GM19397 (cell line): ENCODE results near the gene PLB1.
"Not testable (repeated sequence)": the region's sequence is repeated elsewhere in the genome, so short reads cannot be mapped to it uniquely, and the experiment has no call there.

Source experiments
- ATAC-seq: cut with Tn5 transposase; IDR thresholded peaks from one replicate; pipeline ENCODE4 v1.9.1; 2021; ENCODE audit warnings: mild to moderate bottlenecking, moderate library complexity; ENCODE audit not compliant: unreplicated experiment

PLB1 gene

DNA sequence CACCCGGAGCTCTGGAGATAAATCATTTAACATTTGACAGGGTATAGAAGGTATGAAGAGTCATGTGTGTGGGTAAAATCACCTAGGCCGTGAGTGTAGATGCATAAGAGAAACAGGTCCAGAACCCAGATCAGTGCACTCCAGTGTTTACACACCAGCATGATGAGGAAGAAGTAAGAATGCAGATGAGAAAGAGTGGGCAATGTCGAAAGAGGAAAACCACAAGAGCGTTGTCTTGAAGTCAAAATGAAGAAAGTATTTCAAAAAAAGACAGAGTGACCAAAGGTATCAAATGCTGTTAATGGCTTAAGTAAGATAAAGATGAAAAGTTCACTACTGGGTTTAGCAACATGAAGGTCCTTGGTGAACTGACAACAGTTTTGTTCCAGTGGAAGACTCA, 32.0 kb upstream of the PLB1 start:
- no peak for ATAC-seq

DNA sequence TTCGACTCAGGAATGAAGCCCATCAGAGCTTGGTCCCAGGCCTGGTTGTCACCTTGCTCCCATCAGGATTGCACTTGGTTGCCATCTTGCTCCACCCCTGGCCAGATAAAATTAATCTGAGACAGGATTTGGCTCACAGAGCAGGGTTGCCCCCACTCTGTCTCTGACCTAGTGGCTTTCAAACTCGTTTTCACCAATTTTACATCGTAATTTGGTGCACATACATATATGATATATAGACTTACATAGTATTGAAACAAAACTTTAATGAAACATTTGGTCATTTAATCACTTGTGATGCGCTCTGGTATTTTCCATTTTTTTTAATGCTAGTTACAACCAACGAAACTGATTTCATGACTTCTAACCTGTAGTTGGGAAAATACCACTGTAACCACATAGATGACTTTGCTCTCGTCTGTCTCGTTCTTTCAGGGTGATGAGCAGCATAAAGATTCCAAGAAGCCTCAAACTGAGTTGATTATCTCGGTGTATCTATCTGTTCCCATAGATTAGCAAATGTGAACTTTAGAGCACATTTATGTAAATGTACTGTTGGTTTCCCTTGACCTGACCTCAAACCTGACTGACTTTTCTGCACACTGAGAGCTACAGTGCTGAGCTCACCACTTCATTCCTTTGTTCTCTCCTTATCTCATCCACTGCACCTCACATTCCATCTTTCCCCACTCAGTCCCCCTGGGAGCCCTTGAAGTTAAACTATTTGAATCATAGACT, 30.5 kb upstream of the PLB1 start:
- ATAC-seq, result no peak

- ATAC-seq, result no peak
Measured at GRCh38 chr2:28469304-28469703, 26.6 kb upstream of the PLB1 start.

DNA sequence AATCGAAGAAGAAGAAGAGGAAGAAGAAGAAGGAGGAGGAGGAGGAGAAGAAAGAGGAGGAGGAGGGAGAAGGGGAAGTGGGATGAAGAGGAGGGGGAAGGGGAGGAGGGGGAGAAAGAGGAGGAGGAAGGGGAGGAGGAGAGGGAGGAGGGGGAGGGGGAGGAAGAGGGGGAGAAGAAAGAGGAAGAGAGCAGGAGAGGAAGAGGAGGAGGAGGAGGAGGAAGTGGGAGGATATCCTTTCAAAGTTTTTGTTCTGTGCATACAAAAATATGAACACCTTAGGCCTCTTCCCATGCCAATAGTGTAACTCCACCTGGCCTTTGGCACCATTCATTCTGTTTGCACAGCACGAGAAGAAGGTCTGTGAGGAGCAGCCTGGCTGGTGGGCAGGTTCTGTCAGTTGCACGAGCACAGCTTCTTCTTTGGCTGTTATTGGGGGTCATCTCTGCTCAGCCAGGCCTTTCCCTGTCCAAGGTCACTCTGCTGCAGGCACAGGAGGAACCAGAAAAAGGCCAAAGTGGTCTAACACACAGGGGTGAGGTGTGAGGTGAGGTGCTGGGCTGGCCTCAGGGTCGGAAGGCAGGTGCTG, 25.8 kb upstream of the PLB1 start:
- no peak for ATAC-seq

DNA sequence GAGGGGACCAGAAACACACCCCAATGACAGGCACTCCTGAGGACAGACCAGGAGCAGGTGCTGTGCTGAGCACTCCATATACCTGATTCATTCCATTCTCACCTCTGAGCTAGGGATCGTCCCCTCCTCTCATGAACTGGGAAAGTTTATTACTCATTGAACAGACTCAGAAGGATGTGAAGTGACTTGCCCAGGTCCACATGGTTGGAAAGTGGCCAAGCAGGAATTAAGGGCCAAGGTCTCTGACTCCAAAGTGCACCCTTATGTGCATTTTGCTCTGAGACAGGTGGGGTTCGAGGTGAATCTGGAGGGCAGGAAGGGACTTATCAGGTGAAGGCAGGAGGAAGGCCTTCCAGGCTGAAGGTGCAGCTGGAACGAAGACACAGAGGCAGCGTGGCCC, 25.1 kb upstream of the PLB1 start:
- ATAC-seq, result no peak

DNA sequence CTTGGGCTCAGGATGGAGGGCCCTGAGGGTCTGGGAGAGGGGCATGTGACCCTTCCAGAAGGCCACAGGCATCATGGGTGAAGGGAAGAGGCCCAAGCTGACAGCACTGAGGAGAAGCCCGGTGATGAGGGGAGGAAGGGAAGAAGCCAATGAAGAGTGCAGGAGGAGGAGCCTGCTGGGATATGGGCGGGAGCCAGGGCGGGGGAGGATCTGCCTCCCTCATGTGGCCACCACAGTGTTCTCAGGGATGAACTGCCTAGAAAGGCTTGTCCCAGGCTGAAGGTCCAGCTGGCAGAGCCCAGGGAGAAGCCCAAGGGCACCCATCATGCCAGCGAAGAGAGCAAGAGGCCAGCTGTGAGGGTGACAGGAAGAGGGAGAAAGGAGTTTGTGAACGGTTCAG, 24.6 kb upstream of the PLB1 start:
- ATAC-seq, result no peak

- no peak for ATAC-seq
Measured at GRCh38 chr2:28471701-28472236, 24.1 kb upstream of the PLB1 start.

DNA sequence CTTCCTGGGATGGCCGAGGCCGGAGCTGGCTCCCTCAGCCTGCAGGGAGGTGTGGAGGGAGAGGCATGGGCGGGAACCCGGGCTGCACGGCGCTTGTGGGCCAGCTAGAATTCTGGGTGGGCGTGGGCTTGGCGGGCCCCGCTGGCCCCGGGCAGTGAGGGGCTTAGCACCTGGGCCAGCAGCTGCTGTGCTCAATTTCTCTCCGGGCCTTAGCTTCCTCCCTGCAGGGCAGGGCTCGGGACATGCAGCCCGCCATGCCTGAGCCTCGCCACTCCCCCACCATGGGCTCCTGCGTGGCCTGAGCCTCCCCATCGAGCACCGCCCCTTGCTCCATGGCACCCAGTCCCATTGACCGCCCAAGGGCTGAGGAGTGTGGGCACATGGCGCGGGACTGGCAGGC, 23.2 kb upstream of the PLB1 start:
- not testable (repeated sequence) for ATAC-seq

- ATAC-seq, result no peak
Measured at GRCh38 chr2:28475088-28475595, 20.7 kb upstream of the PLB1 start.

- no peak for ATAC-seq
Measured at GRCh38 chr2:28477087-28477486, 18.8 kb upstream of the PLB1 start.

DNA sequence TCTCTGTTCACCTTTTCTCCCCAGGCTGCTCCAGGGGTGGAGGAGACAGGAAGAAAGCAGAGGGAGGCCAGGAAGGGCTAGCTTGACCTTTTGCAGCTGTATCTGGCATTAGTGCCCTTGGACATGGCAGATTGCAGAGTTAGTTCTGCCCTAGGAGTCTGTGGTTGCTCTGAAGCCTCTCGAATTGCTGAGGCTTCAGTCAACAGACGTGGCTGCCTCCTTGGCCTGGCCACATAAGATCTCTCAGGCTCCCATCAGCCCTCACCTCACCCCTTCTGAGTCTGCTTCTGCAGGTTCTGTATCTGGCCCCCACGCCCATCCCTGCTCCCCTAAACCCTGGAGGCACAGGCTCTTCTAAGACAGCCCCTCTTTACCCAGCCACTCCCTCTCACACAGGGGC, 18.2 kb upstream of the PLB1 start:
- no peak for ATAC-seq

DNA sequence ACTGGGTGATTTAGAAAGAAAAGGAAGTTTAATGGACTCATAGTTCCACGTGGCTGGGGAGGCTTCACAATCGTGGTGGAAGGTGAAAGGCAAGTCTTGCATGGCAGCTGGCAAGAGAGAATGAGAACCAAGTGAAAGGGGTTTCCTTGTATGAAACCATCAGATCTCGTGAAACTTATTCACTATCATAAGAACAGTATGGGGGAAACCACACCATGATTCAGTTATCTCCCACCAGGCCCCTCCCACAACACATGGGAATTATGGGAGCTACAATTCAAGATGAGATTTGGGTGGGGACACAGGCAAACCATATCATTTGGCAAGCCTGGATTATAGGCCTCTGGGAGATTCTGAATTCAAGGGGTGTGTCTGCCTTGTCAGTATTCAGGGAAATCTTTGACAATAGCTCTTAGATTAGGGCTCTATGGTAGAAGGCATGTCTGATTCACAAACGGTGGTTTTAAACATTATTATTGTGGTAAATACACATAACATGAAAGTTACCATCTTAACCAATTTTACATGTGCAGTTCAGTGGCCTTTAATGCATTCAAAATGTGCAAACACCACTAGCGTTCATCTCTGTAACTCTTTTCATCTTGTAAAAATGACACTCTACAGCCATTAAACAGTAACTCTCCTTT, 15.3 kb upstream of the PLB1 start:
- no peak for ATAC-seq

DNA sequence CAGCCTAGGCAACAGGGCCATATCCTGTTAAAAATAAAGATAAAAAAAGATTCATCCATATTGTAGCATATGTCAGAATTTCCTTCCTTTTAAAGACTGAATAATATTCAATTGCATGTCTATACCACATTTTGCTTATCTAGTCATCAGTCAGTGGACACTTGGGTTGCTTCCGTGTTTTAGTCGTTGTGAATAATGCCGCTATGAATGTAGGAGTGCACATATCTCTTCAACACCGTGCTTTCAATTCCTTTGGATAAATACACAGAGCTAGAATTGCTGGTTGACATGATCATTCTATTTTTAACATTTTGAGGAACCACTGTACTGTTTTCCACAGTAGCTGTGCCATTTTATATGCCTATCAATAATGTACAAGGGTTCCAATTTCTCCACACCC, 14.0 kb upstream of the PLB1 start:
- no peak for ATAC-seq

DNA sequence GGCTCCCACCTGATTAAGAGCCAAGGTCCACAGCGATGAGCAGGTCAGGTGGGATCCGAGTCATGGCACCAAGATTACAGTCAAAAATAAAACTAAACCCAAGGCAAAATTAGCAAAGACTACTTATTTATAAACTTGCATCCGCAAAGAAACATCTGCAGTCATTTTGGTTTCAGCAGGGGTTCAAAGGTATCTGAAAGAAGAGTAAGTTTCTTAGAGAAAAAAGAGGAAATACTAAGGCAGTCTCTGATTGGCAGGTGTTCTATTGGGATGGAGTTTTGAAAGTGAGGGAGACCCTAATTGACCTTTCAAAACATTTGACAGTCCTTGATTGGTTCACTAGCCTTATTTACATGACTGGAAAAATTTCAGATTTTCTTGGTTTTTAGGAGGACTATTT, 11.0 kb upstream of the PLB1 start:
- no peak for ATAC-seq

DNA sequence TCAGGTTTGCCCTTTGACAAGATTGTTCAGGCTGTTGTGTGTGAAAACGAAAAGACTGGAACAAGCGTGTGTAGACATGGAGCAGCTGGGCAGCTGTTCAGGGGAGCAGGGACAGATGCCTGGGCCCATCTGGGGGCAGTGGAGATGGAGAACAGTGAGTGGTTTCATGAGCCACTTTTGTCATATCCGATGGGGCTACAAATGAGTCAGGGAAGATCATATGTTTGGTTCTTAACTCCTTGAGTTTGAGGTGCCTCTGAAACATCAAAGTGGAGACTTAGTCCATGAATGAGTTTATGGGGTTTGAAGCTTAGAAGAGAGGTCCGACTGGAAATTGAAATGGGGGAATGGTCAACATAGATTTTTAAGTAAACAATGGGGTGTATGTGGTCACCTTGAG, 9.3 kb upstream of the PLB1 start:
- no peak for ATAC-seq

GRCh38 chr2:28487258-28487657, 8.6 kb upstream of the PLB1 start:
- no peak for ATAC-seq

DNA sequence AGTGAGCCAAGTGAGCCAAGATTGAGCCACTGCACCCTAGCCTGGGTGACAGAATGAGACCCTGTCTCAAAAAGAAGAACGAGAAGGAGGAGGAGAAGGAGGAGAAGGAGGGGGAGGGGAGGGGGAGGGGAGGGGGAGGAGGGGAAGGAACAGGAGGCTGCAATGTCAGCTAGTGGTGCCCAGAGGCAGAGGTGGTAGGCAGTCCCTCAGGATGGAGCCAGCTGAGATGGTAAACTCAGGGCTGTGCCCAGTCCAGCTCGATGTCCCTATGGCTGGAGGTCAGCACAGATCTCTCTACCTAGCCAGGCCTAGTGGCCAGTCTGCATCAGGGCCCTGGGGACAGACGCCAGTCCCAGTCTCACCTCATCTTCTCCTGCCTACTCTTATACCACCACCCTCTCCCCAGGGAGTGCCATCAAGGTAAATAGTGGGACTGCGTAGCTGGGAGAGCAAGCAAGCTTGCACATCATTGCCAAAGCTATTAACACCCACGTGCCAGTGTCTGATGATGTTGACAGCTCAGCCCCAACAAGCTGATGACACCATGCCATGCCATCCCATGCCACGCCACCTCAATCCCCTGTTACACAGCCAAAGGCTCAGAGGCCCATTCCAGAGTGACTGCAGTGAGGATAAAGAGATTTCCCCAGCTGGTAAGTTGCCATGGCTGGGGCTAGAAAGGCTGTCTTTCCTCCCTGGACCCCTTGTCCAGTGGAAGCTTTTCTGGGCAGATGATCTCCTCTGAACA, 7.6 kb upstream of the PLB1 start:
- ATAC-seq, result no peak

- ATAC-seq, result no peak
Measured at GRCh38 chr2:28488858-28489575, 6.8 kb upstream of the PLB1 start.

GRCh38 chr2:28490558-28490957, 5.3 kb upstream of the PLB1 start:
- ATAC-seq, result no peak

- no peak for ATAC-seq
Measured at GRCh38 chr2:28492282-28492681, 3.6 kb upstream of the PLB1 start.

GRCh38 chr2:28493636-28494035, 2.2 kb upstream of the PLB1 start:
- no peak for ATAC-seq
